H1 (cell line): ENCODE results near the gene RPUSD3.

ENCODE experiments used
- CHD2 ChIP-seq: IDR thresholded peaks from 2 replicates; pipeline ENCODE4 v1.6.1; 2012; ENCODE audit warnings: low read length, improper control_type of control experiment
- EP300 ChIP-seq, 2 experiments: IDR thresholded peaks; 1 replicate in 1 of 2; 2 replicates in 1 of 2; pipeline ENCODE4 v1.6.1; 2011 to 2012; ENCODE audit warnings: low read depth in 2 of 2, low read length in 2 of 2, mild to moderate bottlenecking in 2 of 2, borderline replicate concordance in 1 of 2, inconsistent platforms in 1 of 2, moderate library complexity in 1 of 2
- EZH2 ChIP-seq: fragments of 200-600 bp; sonication (generic); IDR thresholded peaks from 2 replicates; pipeline ENCODE4 v1.7.1; 2012; ENCODE audit warnings: low read depth, mild to moderate bottlenecking, moderate library complexity, low read length, inconsistent platforms; ENCODE audit not compliant: severe bottlenecking
- HDAC6 ChIP-seq: IDR thresholded peaks from one replicate; pipeline ENCODE4 v1.7.1; 2012; ENCODE audit warnings: low read depth, mild to moderate bottlenecking, inconsistent platforms, low read length, moderate library complexity
- JUND ChIP-seq: IDR thresholded peaks from 2 replicates; pipeline ENCODE4 v1.6.1; 2011; ENCODE audit warnings: mild to moderate bottlenecking, improper control_type of control experiment, low read length
- POLR2AphosphoS5 ChIP-seq: IDR thresholded peaks from 2 replicates; pipeline ENCODE4 v1.6.1; 2011; ENCODE audit warnings: low read depth, low read length
- TF ChIP-seq, protein P1 (sequence below), 3 experiments: IDR thresholded peaks; 1 replicate in 2 of 3; 2 replicates in 1 of 3; pipeline versions ENCODE4 v1.5.1 to v1.6.1; 2011; ENCODE audit warnings: low read length in 3 of 3, mild to moderate bottlenecking in 3 of 3, inconsistent platforms in 2 of 3, low read depth in 1 of 3, moderate library complexity in 1 of 3; ENCODE audit not compliant: insufficient read depth in 1 of 3; ENCODE audit errors: control extremely low read depth in 1 of 3
- TF ChIP-seq, protein P2 (sequence below): IDR thresholded peaks from 2 replicates; pipeline ENCODE4 v1.6.1; 2012; ENCODE audit warnings: inconsistent platforms

DNA sequence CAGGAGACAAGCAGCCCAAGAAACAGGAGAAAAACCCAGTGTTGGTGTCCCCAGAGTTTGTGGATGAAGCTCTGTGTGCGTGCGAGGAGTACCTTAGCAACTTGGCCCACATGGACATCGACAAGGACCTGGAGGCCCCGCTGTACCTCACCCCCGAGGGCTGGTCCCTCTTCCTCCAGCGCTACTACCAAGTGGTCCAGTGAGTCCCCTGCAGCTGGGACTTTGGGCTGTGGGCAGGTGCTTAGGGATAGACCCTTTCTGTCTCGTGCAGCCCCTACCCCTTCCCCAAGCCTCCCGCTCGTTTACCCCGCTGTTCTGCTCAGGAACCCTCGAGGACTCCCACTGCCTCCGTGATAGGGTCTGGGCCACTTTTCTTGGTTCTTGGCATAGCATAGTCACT, 23.3 kb downstream of the RPUSD3 start:
- TF ChIP-seq POLR2AphosphoS5 (no peak), EP300 (IDR thresholded peaks at IDR 0.05; ENCODE audit: borderline replicate concordance in 1 of 2, low read depth in 2 of 2, low read length in 2 of 2) (no peak), HDAC6 (no peak), EZH2 (no peak), JUND (no peak), CHD2 (no peak)
- TF ChIP-seq, protein P1, sequence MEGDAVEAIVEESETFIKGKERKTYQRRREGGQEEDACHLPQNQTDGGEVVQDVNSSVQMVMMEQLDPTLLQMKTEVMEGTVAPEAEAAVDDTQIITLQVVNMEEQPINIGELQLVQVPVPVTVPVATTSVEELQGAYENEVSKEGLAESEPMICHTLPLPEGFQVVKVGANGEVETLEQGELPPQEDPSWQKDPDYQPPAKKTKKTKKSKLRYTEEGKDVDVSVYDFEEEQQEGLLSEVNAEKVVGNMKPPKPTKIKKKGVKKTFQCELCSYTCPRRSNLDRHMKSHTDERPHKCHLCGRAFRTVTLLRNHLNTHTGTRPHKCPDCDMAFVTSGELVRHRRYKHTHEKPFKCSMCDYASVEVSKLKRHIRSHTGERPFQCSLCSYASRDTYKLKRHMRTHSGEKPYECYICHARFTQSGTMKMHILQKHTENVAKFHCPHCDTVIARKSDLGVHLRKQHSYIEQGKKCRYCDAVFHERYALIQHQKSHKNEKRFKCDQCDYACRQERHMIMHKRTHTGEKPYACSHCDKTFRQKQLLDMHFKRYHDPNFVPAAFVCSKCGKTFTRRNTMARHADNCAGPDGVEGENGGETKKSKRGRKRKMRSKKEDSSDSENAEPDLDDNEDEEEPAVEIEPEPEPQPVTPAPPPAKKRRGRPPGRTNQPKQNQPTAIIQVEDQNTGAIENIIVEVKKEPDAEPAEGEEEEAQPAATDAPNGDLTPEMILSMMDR (IDR thresholded peaks at IDR 0.05; ENCODE audit: control extremely low read depth in 1 of 3, insufficient read depth in 1 of 3, low read depth in 1 of 3, low read length in 3 of 3) = no peak
- TF ChIP-seq, protein P2, sequence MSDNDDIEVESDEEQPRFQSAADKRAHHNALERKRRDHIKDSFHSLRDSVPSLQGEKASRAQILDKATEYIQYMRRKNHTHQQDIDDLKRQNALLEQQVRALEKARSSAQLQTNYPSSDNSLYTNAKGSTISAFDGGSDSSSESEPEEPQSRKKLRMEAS = no peak
